DMS114 treated with DMSO at 0.1 percent for 48 hours (cell line): ENCODE data around the gene C22orf39.

ENCODE experiments used
- DNase-seq: peaks from one replicate; lab custom pipeline; 2025; ENCODE audit not compliant: unreplicated experiment; lab: John Stamatoyannopoulos, UW

Gene C22orf39

DNA sequence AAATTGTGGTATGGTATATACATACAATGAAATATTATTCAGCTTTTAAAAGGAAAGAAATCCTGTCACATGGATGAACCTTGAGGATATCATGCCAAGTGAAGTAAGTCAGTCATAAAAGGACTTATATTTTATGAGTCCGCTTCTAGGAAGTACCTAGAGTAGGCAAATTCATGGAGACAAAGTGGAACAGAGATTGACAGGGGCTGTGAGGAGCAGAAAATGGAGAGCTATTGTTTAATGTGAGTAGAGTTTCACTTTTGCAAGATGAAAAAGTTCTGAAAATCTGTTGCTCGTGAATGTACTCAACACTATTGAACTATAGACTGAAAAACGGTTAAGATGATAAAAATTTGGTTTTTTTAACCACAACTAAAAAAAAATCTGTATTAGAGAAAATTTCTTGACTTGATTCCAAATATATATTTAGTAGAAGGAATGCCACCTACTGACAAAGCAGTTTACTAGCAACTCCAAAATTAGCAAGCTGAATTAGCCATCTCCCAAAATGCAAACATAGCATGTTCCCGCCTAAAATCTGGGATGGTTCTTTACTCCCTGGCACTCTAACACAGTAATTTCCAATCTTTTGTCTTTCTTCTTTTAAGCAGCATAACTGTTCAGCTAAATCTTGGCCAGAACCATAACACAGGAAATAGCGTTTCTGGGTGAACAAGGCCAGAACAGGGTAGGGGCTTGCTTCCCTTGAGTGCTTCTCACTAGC is 30.0 kb upstream of the C22orf39 start:
- no peak for DNase-seq

DNA sequence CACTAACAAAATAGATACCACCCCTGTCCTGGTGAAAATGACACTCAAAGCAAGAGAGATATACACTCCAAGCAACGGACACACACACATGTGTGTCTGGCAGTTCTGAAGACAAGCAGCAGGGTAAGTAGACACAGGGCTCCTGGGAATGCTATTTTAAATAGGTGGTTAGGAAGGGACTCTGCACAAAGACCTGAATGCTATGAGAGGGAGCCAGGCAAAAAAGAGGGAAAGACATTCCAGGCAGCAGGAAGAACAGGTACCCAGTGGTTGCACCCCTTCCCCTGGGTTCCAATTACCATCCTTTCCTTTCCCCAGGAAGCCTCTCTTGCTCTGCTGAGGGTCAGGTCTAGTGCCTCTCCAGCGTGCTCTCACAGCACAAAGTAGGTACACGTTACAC is 28.5 kb upstream of the C22orf39 start:
- DNase-seq: no peak

DNA sequence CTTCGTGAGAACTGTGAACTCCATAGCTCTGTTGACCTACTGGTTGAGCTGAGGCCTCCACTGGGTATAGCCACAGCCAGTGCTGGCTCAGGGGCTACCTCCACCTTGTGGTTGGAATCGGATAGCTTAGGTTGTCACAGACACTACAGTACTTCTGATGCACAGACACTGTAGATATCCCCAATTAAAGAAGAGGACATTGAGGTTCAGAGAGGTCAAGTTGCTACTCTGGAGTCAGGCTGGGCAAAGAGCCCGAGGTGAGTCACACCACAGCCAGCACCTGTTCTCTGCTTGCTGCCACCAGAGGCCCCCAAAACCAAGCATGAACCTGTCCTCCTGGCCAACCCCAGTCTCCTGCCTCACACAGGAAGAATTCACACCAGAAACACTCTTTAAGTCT is 26.1 kb upstream of the C22orf39 start:
- no peak for DNase-seq

DNA sequence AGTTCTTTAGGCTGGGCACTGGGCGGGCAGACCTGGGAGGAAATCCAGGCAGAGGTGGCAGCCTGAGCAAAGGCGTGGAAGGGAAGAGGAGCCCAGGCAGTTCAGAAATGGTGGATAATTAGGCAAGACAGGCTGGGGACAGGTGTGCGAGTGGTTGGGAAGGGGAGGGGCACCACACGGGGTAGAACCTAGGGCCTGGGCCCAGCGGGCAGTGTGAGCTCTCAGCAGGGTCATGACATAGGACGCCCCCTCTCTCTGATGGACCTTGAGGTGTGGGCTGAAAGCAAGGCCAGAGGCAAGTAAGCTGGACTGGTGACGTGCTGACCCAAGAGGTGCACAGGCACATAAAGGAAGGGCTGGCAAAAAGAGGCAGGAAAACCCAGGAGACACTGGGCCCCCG is 24.7 kb upstream of the C22orf39 start:
- no peak for DNase-seq

DNA sequence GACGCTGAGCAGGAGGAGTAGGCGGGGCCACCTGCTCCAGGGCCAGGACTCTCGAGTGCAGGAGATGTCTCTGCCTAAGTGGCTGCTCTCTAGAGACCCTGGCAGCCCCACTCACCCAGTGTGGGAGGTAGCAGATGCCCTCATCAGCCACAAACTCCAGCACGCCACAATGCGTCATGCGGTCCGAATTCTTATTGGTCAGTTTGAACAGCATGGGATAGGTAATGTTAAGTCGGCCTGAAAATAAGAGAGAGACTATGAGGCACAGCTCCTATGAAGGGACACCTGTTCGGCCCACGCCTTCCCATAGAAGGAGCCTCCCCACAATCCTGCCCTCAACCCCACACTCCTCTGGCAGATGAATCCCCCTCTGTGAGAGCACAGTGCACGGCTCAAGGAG is 24.1 kb upstream of the C22orf39 start:
- DNase-seq: no peak

DNA sequence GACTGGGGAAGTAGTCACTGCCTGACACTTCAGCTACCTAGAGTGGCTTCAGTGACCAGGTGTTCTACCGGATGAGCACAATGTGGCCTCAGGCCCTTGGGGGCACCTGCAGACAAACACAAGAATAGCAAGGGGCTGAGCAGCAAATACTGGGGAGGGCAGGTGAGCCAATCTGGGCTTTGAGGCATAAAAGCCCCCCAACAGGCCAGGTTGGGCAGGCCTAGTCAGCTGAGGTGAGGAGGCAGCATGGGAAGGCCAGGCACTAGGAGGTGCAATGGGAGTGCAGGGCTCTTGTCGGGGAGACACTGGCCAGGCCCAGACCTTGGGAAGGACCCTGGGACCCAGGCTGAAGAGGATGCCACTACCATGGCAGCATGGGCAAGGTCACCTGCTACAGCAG is 22.5 kb upstream of the C22orf39 start:
- DNase-seq: no peak

DNA sequence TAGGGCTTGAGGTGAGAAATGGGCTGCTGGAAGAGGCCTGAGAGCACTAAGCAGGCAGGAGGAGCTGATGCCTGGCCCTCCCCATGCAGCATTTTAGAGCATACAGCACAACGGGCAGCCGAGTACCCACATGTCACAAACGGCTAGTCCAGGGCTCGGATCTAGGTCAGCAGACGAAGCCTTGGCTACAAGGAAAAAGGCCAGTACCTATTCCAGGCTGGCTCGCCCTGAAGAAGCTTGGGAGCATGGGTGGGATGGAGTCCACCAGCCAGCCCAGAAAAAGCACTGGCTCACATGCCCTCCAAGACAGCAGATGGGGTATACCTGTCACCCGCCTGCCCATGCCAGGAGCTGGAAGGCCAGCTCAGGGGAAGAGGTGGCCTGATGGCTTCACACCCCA is 21.9 kb upstream of the C22orf39 start:
- no peak for DNase-seq

DNA sequence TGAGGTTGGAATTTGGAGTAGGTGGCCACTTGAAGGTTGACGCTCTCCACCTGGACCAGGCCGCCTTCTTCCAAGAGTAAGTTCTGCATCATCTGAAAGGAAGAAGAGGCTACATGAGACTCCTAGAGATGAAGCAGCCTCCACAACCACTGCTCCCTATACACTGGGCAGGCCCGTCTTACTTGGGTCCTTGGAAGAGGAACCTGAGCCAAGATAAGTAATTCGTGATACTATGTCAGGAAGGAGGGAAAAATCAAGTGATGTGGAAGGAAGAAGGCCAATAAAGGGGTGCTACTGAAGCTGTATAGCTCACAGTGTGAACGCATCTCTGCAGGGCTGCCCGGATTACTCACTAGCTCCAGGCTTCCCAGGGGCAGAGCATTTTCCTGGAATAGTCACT is 20.4 kb upstream of the C22orf39 start:
- DNase-seq: no peak

DNA sequence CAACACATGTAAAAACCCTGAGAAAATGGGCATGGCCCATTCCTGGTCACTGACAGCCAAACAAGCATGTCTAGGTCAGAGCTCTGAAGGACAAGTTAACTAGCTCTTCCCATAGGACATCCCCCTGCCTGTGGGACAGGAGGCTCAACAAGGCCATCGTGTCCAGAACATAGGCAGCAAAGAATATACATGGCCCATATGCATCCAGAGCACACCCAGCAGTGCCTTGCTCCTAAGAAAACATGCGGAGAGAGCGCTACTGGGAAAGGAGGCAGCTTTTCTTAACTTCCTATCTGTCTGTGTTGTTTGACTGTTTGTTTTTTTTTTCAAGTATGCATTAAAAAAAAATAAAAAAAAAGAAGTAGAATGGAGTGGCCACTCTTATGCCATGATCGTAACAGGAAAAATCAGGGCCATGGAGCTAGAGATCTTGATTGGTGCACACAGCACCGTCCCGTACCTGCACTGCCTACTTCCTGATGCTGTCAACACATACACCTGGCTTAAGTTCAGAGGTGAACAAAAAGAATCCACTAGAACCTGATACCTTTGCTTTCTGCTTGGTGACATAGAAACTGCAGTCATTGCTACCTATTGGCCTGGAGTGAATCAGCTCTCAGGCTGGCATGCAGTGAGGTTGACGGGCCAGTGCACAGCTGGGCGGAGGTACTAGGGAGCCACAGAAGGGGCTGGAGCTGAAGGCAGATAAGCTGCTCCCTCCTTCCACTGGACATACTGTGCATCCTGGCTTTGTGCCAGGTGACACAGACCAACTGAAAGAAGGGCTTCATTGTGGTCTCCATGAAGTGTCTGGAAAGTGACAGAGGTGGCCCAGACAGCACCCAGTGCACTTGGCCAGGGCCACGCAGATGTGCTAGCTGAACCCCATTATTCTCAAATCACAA is 19.6 kb upstream of the C22orf39 start:
- DNase-seq: no peak

DNA sequence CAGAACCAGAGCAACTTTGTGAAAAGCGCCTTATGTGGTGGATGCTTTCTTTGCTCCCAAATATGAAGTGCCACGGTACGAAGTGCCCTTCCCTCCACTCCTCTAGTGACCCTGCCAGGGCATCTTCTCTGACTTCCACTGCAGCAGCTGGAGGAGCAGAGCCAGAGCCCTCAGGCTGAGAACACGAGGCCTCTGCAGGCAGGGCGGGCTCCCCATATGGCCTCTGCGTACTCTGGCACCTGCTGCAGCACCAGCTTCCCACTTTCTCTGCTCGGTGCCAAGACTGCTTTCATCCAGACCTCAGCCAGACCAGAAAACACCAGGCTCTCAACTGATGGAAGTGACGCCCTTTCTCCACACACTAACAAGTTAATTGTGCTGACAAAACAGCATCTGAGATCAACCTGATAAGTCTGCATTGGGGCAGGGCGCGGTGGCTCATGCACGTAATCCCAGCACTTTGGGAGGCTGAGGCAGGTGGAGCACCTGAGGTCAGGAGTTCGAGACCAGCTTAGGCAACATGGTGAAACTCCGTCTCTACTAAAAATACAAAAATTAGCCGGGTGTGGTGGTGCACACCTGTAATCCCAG is 18.7 kb upstream of the C22orf39 start:
- no peak for DNase-seq

DNA sequence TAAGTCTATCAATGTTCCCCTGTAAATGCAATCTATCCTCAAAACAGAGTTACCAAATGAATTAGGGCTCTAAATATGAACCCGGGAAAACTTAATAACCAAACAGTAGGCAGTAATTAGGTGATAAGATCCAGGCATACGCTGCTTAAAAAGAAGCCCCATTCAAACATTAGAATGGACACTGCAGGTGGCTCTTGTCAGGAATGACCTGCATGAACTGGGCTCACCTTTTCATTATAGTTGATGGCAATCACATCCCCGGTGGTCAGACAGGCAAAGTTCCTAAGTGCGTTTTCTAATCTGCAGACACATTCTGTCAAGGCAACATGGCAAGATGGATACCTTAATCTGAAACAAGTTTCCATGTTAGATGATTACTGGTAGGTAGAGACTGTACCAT is 17.5 kb upstream of the C22orf39 start:
- no peak for DNase-seq

DNA sequence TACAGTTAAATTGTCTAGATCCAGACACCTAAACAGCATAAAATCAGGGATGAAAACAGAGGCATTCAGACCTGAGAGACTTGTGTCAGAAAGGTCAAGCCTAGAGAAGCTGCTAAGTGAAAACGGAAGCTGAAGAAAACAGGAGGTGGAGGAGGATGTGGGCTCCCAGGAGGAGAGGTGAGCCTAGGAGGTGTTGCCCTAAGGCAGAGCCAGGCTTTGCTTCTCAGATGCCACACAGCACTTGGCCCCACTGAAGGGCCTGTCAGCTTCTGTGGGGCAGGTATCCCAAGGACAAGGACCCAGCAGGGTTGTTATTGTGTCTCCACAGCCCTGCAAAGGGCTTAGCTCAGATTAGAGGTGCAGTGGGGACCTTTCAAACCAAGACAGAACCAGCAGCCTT is 17.0 kb upstream of the C22orf39 start:
- no peak for DNase-seq

DNA sequence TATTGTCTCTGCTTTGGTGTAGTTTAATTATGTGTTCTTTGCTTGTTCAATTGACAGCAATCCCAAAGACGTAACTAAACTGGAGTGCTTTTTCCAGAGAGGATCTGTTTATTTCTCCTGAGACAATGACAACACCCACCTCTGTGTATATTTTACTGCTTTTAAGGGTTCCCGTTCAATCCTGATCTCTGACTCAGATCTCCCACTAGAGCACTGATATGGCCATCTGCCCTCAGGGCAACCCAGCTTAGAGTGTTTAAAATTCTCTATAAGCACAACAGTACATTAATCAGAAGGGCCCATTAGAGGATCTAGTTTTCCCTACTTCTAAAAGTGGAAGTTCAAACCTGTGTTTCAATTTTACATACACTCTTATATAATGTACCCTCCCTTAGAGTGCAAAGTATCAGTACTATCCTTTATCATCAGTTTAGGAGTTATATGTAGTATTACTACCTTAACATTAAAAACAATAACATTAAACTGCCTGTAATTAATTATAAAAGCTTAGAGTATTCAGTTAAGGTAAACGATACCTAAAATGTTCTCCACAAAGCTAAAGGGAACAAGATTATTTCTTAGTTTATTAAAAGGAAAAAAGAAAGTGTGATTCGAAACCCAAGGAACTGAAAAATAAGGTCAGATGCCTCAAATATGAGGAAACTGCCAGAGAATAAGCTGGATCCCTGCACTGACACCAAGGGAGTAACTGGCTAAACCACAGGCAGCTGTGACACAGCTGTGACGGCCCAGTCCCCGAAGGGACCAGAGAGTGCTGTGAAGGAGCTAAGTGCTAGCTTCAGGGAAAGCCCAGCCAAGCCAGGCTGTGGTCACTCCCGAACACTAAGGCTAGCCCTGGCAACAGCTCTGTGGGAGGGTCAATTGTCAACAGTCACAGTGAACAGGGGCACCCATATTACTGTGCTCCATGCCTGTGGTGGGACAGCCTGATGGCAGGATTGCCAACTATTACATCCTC is 16.3 kb upstream of the C22orf39 start:
- DNase-seq: no peak

DNA sequence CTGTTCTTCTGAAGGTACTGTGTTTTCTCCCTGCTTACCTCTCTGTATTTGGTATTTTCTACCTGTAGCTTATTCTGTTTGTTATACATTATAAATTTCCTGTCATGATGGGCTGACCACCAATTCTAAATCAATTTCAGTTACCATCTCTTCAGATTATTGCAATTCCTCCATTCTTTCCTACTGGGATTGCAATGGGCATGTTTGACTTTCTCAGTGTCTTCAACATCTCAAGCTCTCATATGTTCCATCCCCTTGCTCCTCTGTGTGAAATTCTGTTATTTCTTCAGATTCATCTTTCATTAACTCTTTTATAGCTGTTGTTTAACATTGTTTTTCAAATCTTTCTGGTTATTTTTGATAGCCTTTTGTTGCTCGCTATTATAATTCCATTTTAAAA is 15.5 kb upstream of the C22orf39 start:
- DNase-seq: no peak

DNA sequence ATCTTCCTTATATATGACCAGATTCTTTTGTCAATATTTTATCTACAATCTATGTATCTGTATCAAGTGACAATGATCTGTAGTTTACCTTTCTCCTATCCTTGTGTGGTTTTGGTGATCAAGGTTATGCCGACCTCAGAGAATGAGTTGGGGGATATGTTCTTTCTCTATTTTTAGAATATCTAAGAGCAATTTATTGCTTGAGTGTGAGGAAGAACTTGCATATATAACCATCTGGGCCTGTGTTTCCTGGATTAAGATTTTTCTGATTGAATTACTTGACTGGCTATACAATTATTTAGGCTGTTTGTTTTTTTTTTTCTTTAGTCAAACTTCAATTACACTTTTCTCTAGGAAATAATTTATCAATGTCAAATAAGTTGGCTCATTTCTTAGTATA is 14.0 kb upstream of the C22orf39 start:
- DNase-seq: no peak

DNA sequence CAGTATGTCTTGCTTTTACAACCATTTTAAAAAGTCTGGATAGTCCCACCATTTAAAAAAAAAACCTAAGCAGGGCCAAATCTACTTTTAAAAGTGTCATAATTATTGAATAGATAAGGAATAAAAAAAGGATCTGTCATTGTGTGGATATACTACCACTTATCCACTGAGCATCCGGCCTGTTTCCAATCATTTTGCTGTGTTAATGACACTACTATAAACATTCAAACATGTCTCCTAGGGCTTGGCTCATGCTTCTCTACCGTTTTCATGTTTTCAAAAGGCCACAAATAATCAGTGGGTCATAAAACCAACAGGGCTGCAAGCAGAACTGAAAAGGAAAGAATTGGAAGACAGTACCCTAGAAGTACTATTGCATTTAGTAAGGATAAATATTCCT is 12.5 kb upstream of the C22orf39 start:
- no peak for DNase-seq

DNA sequence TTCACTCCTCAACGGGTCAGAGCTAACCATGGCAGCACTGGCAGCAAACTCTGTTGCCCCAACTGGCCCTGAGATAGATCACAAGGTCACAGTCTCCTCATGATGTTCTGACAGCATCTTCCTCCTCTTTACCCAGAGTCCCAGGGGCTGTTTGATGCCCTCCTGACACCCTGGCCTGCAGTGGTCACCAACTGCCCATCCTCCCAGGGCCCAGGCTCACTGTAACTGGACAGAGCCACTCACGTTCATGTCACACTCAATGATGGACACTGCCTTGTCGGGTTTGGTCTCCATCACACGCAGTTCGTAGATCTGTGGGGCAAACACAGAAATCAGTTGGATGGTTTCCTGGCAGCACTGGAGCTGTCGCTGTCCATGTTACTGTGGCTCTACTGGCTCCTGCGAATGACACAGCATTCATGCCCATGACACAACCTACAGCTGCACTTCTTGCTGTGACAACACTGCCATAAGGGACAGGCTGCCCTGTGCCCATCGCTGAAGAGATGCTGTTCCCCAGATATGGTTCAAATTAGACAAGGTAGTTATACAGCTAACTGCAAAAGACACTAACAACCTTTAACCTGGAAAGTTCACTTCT is 10.4 kb upstream of the C22orf39 start:
- no peak for DNase-seq

DNA sequence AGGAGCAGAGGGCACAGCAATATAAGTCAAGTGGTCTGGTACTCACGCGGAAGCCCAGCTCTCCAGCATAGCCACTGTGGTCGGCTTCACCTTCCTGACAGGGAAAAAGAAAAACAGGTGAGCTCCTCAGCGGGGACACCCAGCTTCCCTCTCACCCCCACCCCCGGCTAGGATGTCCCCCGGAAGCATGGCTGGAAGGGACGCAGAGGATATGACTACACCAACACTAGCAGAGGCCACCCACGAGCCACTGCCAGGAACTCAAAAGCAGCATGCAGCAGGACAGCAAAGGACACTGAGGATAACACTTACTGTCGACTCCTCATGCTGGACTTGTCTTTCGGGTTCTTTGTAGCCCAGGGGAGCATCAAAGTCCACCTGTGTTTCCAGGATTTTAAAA is 9.0 kb upstream of the C22orf39 start:
- no peak for DNase-seq

DNA sequence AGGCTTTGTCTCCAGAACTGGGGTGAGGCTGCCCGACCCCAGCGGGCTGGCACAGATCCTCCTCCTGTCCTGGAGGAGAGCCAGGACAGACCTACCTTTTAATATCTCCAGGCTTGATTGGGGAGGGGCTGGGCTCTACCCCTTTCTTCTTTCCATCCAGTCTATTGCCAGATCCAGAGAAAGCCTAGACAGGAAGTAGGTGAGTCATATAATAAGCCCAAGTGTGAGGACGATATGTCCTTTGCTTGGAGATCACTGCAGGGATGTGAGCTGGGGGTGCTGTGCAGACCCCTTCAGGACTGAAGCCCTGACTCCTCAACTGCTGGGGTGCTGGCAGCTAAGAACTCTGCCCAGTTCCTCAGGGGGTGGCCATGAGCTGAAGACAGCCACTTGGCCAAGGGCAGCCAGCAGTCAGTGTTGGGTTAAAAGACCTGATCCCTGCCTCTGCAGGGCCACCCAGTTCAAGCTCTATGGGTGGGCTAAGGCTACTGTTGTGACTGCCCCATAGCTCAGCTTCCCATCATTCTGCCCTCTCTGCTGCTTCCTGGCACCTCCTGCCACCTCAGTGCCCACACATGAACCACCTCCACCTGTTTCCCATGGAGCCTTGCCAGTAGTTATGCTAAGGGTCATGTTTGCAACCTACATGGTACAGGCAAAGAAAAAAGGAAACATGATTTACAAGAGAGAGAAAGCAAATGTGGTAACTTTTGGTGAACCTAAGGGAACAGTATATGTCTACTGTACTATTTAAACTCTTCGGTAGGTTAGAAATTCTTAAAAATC is 8.3 kb upstream of the C22orf39 start:
- no peak for DNase-seq

DNA sequence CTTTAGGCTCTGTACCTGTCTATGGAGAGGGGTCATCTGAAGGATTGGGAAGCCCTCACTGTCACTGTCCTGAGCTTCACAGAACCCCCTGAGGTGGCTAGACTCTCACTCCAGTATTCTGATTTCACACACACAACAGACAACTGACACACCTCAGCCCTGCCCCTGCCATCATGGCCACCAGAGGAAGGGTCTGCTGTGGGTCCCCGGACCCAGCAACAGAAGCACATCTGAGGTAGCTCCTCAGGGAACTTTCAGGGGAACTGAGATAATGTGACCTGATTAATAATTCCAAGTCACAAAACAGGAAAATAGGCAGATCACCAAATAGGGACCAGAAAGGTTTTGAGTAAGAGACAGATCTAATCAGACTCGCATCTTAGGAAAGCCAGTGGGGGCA is 7.5 kb upstream of the C22orf39 start:
- no peak for DNase-seq
